ENCODE data around the gene CYS1. TPM values are rescaled to one million over a fixed set of nuclear protein-coding genes. Genes with fewer than 3 reads are reported as not detected.
A peak's percentile ranks its signal among the peaks of the same experiment; 100 is the strongest.

CYS1 gene
- total RNA-seq, 1 experiment from 2014 or later: 3.7 TPM

- CTCF ChIA-PET: interaction anchor here (1.2 to 2.2 kb wide), 5 partner anchors 8 to 399 kb away, joined by 3 to 8 read pairs (median 4); no protein-coding TSS in a partner anchor
- Histone ChIP-seq H3K9me2 (ENCODE audit: insufficient read depth) (no peaks in the 10 kb centered on the region), H2AFZ (ENCODE audit: low read depth, low read length, poor library complexity, severe bottlenecking) (peak overlapping the region; percentile 32), H4K20me1 (ENCODE audit: insufficient read depth) (no peaks in the 10 kb centered on the region), H3K27ac (ENCODE audit: low read depth, low read length) (no peak overlapping the region), H3K4me2 (ENCODE audit: low read length) (peak overlapping the region; percentile 9), H3K36me3 (ENCODE audit: control insufficient read depth in 1 of 2, insufficient read depth in 2 of 2, low read length in 2 of 2) (no peaks in the 10 kb centered on the region), H3K27me3 (ENCODE audit: insufficient read depth, low read length) (no peaks in the 10 kb centered on the region), H3K4me1 (ENCODE audit: control insufficient read depth in 1 of 2, insufficient read depth in 2 of 2, low read length in 2 of 2) (peaks cover 2 to 24% of the 10 kb centered on the region in 2 experiments; a peak in 2 of 4 replicates), H3K9me3 (ENCODE audit: control insufficient read depth in 1 of 2, insufficient read depth in 1 of 2, low read depth in 1 of 2, low read length in 2 of 2) (no peaks in the 10 kb centered on the region), H3K79me2 (ENCODE audit: insufficient read depth, low read length) (no peaks in the 10 kb centered on the region), H3K9ac (ENCODE audit: low read length) (no peak overlapping the region), H3K4me3 (replicated peaks in 1 of 2; ENCODE audit: low read depth in 1 of 2, low read length in 2 of 2) (no peak overlapping the region)
- BruUV-seq (replicated peaks): no TSS peak
- DNase-seq (ENCODE audit: low read depth, low spot score) (no peak), ATAC-seq (peak; percentile 95)
- POLR2A ChIA-PET: no interaction called here
- TF ChIP-seq JUND (IDR thresholded peaks at IDR 0.05) (no peak), CTCF (IDR thresholded peaks at IDR 0.05 in 2 of 3, conservative IDR thresholded peaks at IDR 0.05 in 1 of 3; ENCODE audit: borderline replicate concordance in 1 of 3, insufficient read depth in 1 of 3, low read depth in 2 of 3, low read length in 2 of 3) (peak; percentile 44 to 82 (median 69); a peak in 5 of 6 replicates)
- RAD21 ChIA-PET (ENCODE audit: low non-redundant PET in 1 of 2, low total read pairs in 2 of 2, uncharacterized antibody in 2 of 2, unreplicated experiment in 2 of 2): no interaction called here
- intact Hi-C loops (cut with micrococcal nuclease): no loop called here
These were observed 43.9 kb downstream of the CYS1 start for GRCh38 chr2:10036095-10036884.

- Histone ChIP-seq H3K27me3 (ENCODE audit: insufficient read depth, low read length) (no peaks in the 10 kb centered on the region), H2AFZ (ENCODE audit: low read depth, low read length, poor library complexity, severe bottlenecking) (peak overlapping the region; percentile 32)
These were observed 44.6 kb downstream of the CYS1 start for GRCh38 chr2:10035633-10036032.

More at GRCh38 chr2:10035633-10036032, 44.6 kb downstream of the CYS1 start:
- ChIA-PET CTCF (interaction anchor here (1.2 to 2.2 kb wide), 4 partner anchors 9 to 399 kb away, joined by 3 to 8 read pairs (median 5); no protein-coding TSS in a partner anchor), RAD21 (ENCODE audit: low non-redundant PET in 1 of 2, low total read pairs in 2 of 2, uncharacterized antibody in 2 of 2, unreplicated experiment in 2 of 2) (no interaction called here), POLR2A (no interaction called here)
- no peaks in the 10 kb centered on the region for H3K79me2 ChIP-seq (ENCODE audit: insufficient read depth, low read length)
- no peak overlapping the region for H3K4me3 ChIP-seq (replicated peaks in 1 of 2; ENCODE audit: low read depth in 1 of 2, low read length in 2 of 2)
- H3K4me2 ChIP-seq (ENCODE audit: low read length): peak overlapping the region; percentile 9
- H4K20me1 ChIP-seq (ENCODE audit: insufficient read depth): no peaks in the 10 kb centered on the region
- no peak overlapping the region for H3K9ac ChIP-seq (ENCODE audit: low read length)
- H3K36me3 ChIP-seq (ENCODE audit: control insufficient read depth in 1 of 2, insufficient read depth in 2 of 2, low read length in 2 of 2): no peaks in the 10 kb centered on the region
- no peak for DNase-seq (ENCODE audit: low read depth, low spot score)
- TF ChIP-seq REST (IDR thresholded peaks at IDR 0.05; ENCODE audit: low read depth) (no peak), TCF7L2 (IDR thresholded peaks at IDR 0.05; ENCODE audit: borderline replicate concordance, extremely low read depth, insufficient read depth, insufficient read length) (no peak), POLR2AphosphoS5 (IDR thresholded peaks at IDR 0.05; ENCODE audit: low read depth, low read length) (no peak), YY1 (IDR thresholded peaks at IDR 0.05; ENCODE audit: extremely low read depth, insufficient replicate concordance, low read depth, low read length) (no peak), ELF1 (IDR thresholded peaks at IDR 0.05; ENCODE audit: borderline replicate concordance, low read depth) (no peak), RAD21 (IDR thresholded peaks at IDR 0.05; ENCODE audit: low read depth) (no peak), SIN3A (IDR thresholded peaks at IDR 0.05; ENCODE audit: low read depth) (no peak), ZNF274 (IDR thresholded peaks at IDR 0.05; ENCODE audit: low read depth, low read length) (no peak)
- intact Hi-C loops (cut with micrococcal nuclease): no loop called here
- no peaks in the 10 kb centered on the region for H3K9me2 ChIP-seq (ENCODE audit: insufficient read depth)
- no peak for ATAC-seq
- peaks cover 2 to 24% of the 10 kb centered on the region in 2 experiments; a peak in 2 of 4 replicates for H3K4me1 ChIP-seq (ENCODE audit: control insufficient read depth in 1 of 2, insufficient read depth in 2 of 2, low read length in 2 of 2)
- no peaks in the 10 kb centered on the region for H3K9me3 ChIP-seq (ENCODE audit: control insufficient read depth in 1 of 2, insufficient read depth in 1 of 2, low read depth in 1 of 2, low read length in 2 of 2)
- no peak overlapping the region for H3K27ac ChIP-seq (ENCODE audit: low read depth, low read length)
- no TSS peak for BruUV-seq (replicated peaks)
